ENCODE measurements around the gene TIMM17B.
"Not testable (repeated sequence)": the region's sequence is repeated elsewhere in the genome, so short reads cannot be mapped to it uniquely, and the experiment has no call there.

The TIMM17B gene

GRCh38 chrX:48893556-48894348 is 3.8 kb downstream of the TIMM17B start:
- DNase-seq: no peak

DNA sequence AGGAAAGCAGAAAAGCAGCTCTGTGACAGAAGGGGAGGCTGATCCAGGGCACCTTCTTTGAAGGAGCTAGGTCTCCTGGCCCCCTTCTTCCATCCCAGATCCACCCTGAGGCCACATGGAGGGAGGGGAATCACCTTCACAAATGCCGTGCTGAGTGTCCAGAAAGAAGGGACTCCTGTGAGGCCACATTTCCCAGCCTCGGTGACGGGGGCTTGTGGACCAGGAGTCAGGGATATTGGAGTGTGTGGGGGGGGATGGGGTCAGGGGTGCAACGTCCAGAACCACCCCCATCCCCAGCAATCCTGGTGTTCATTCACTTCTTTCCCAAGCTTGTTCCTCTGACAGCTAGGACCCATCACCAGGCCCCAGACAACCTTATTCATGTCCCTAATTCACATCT is 4.7 kb downstream of the TIMM17B start:
- DNase-seq: no peak

DNA sequence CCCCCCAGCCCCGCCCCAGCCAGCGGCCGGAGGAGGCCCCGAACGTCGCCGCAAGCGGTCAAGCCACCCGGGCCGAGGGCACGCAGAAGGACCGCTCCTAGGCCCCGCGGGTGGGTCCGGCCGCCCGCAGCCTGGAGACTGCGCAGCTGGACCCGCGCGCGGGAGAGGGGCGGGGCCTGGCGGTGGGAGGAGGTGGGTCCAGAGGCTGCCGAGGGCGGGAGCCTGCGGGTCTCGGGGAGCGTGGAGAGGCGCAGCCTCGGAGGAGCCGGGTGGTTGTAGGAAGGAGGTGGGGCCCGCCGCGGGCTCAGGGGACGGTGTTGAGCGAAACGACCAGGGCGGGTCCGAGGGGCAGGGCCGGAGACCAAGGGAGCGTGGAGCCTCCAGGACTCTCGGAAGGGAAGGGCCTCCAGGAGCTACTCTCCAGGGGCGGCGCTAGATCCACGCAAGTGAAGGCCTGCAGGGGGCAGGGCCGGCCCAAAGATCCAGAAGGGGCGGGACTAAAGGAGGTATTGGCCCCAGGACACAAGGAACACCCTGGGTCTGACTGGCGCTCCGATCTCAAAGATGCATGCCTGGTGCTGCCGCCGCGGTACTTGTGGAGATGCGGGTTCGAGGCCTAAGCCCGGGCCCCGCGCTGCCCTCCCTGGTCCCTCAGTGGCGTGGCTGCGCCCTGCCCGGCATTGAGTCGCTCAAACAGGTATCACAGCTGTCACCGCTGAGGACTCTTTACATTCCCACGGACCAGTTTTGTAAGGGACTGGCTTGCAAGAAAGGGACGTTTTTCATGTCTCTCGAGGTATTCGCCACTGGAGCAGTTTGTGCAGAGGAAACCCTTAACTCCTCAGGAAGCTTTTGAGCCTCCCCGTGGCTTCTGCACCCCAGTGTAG is 5.9 kb downstream of the TIMM17B start:
- peak; percentile 59 for DNase-seq

DNA sequence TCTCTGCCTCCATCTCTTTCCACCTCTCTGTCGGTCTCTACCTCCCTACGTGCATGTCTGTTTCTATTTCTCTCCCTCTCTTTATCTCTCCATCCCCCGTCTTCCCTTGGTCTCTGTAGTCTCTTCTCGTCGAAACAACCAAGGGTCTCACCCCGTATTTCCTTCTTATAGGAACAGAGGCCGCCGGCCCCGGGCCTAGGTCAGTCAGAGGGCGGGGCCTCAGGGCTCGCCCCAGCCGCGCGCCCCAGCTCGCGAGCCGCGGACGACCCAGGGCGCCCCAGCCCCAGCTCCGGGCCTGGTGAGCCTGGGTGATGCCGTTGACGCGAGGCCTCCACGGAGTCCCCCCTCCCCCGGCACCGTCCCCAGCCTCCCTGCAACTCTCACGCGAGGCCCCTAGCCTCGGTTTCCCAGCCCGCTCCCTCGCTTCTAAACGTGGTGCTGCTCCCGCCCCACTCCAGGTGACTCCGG is 6.6 kb downstream of the TIMM17B start:
- no peak for DNase-seq

DNA sequence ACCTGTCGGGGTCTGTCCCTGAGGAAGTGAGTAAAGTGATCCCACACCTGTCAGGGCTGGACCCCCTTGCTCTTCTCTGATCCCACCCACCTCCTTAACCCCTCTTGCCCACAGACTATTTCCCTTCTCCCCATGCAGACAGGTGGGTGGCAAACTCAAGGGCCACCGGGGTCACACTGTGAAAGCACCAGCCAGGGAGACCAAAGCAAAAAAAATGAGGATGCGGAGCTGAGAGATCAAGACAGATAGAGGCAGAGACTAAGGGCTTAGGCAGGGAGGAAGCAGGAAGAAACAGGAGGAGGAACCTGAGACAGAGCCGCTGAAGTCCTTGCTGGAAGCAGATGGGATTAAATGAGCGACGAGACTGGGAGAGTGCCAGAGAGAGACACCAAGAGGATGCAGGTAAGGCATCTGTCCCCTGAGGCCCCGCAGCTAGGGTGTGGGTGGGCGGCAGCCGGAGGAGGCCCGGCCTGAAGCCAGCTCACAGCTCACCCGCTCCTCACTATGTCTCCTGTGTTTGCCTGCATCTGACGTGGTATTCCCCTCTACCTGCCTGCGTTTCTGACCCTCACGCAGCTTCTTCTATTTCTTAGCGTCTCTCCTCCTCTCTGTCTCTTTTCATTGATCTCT is 7.2 kb downstream of the TIMM17B start:
- no peak for DNase-seq

- not testable (repeated sequence) for DNase-seq
Observed at GRCh38 chrX:48886586-48886985, 11.0 kb downstream of the TIMM17B start.

GRCh38 chrX:48883729-48884128 is 13.8 kb downstream of the TIMM17B start:
- no peak for DNase-seq

- not testable (repeated sequence) for DNase-seq
Observed at GRCh38 chrX:48876944-48877343, 20.6 kb downstream of the TIMM17B start.

- DNase-seq: not testable (repeated sequence)
Observed at GRCh38 chrX:48872017-48872416, 25.6 kb downstream of the TIMM17B start.

DNA sequence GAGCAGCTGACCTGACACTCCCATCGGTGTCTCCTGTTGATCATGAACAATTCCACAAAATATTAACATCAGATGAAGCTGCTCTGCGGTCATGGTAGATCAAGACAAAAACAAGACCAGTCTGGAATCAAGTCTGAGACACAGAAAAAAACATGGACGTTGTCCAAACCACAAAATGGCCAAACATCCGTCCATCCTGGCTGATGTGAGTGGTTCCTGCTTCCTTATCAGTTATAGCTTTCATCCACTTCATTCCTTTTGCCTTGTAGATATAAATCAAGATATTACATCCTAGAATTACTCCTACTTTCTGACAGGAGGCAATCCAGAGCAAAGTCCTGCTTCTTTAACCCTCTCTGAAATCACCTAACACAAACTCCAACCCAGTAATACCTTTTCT is 33.4 kb downstream of the TIMM17B start:
- peak; percentile 15 for DNase-seq

DNA sequence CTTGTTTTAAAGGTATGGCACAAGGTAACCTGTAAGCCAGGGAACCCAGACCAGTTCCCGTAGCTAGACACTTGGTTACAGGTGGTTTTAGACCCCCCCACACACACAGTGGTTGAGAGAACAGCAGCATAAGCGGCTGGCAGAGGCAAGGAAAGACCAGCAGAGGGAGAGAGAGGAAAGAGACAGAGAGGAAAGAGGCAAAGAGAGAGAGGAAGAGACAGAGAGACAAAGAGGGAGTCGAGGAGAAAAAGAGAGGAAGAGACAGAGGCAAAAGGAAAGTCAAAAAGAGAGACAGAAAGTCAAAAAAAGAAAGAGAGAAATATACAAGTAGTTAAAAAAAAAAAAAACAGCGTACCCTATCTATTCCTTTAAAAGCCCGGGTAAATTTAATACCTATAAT is 42.7 kb downstream of the TIMM17B start:
- DNase-seq: peak; percentile 0

DNA sequence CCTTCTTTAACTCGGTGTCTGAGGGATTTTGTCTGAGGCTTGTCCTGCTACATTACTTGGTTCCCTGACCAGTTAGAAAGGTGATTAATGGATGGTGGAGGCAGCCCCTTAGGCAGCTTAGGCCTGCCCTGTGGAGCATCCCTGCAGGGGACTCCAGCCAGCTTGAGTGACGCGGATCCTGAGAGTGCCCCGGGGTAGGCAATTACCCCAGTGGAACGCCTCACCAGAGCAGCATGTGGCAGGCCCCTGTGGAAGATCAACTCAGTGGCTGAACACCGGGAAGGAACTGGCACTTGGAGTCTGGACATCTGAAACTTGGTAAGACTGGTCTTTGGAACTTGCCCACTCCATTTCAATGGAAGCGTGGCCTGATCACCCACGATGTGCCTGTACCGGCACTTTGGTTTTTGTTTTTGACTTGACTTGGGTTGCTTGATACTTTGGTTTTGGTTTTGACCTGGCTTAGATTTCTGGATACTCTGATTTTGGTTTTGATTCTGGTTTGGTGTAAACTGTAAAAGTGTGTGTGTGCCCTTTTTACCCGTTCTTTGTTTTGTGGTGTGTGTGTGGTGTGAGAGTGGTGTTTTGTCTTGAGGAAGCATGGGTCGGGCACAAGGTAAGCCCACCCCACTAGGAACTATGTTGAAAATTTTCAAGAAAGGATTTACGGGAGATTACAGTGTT is 43.3 kb downstream of the TIMM17B start:
- DNase-seq: not testable (repeated sequence)

DNA sequence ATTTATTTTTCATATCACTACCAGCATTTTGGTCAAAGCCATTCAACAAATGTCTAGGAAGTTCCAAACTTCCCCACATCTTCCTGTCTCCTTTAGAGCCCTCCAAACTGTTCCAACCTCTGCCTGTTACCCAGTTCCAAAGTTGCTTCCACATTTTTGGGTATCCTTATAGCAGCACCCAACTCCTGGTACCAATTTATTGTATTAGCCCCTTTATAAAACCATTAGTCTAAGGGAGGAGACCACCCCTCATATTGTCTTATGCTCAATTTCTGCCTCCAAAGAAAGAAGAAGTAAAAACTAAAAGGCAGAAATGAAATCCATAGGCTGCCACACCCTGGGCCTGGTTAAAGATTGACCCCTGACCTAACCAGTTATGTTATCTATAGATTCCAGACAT is 44.1 kb downstream of the TIMM17B start:
- DNase-seq: not testable (repeated sequence)

DNA sequence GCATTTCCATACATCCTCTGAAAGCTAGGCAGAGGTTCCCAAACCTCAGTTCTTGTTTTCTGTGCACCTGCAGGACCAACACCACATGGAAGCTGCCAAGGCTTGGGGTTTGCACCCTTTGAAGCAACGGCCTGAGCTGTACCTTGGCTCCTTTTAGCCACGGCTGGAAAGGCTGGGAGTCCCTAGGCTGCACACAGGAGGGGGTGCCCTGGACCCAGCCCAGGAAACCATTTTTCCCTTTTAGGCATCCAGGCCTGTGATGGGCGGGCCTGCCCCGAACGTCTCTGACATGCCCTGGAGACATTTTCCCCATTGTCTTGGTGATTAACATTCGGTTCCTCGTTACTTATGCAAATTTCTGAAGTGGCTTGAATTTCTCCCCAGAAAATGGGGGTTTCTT is 44.7 kb downstream of the TIMM17B start:
- no peak for DNase-seq

- DNase-seq: no peak
Observed at GRCh38 chrX:48848847-48849246, 48.7 kb downstream of the TIMM17B start.

All from kidney glomerular epithelial cell (primary cell).